Mesodermal cell (in vitro differentiated cells): ENCODE measurements around the gene SLC25A24.
"Not testable (repeated sequence)": the region's sequence is repeated elsewhere in the genome, so short reads cannot be mapped to it uniquely, and the experiment has no call there.

Source experiments
- H3K27ac ChIP-seq: 2 replicates; pipeline ENCODE4 v1.7.0; 2013; ENCODE audit warnings: mild to moderate bottlenecking, low read depth, low read length, moderate library complexity; ENCODE audit not compliant: severe bottlenecking
- H3K36me3 ChIP-seq: 2 replicates; pipeline ENCODE4 v1.7.1; 2013; ENCODE audit warnings: mild to moderate bottlenecking, low read length, moderate library complexity; ENCODE audit not compliant: control insufficient read depth, insufficient read depth
- H3K4me1 ChIP-seq: one replicate; pipeline ENCODE4 v1.7.1; 2013; ENCODE audit warnings: mild to moderate bottlenecking, low read length; ENCODE audit not compliant: insufficient read depth, control insufficient read depth, poor library complexity, severe bottlenecking
- H3K4me3 ChIP-seq: 2 replicates; pipeline ENCODE4 v1.7.0; 2013; ENCODE audit warnings: low read length, control low read depth, mild to moderate bottlenecking; ENCODE audit not compliant: insufficient read depth, poor library complexity, severe bottlenecking; ENCODE audit errors: extremely low read depth
- H3K9me3 ChIP-seq: 2 replicates; pipeline ENCODE4 v1.7.1; 2013; ENCODE audit warnings: mild to moderate bottlenecking, low read length, moderate library complexity; ENCODE audit not compliant: control insufficient read depth
- WGBS, 2 experiments: methylation state at CpG; one replicate each; pipeline ENCODE4 v1.1.5; 2013; ENCODE audit warnings: missing lambda C conversion rate in 2 of 2; ENCODE audit not compliant: insufficient coverage in 2 of 2; 5-methylcytosine and 5-hydroxymethylcytosine counted together

SLC25A24 gene

DNA sequence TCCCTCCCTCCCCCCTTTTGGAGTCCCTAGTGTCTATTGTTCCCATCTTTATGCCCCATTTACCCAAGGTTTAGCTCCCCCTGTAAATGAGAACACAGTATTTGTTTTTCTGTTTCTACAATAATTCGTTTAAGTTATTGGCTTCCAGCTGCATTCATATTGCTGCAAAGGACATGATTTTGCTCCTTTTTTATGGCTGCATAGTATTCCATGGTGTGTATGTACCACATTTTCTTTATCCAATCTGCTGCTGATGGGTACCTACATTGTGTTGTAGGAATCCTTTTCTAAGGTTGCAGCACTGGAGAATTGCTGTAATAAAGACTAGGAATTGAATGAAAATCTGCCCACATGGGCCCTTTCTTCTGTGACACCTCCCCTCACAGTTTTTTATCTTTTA, 6.8 kb downstream of the SLC25A24 start:
- Histone ChIP-seq H3K4me3 (no peak overlapping the region), H3K4me1 (no peaks in the 10 kb centered on the region), H3K27ac (no peak overlapping the region), H3K9me3 (peaks cover 43% of the 10 kb centered on the region), H3K36me3 (peaks cover 100% of the 10 kb centered on the region)
- 86% methylated on average over 1 of the region's 1 CpG; no CpG with 5 or more reads in 1 of the 2 experiments for WGBS, 2 experiments

DNA sequence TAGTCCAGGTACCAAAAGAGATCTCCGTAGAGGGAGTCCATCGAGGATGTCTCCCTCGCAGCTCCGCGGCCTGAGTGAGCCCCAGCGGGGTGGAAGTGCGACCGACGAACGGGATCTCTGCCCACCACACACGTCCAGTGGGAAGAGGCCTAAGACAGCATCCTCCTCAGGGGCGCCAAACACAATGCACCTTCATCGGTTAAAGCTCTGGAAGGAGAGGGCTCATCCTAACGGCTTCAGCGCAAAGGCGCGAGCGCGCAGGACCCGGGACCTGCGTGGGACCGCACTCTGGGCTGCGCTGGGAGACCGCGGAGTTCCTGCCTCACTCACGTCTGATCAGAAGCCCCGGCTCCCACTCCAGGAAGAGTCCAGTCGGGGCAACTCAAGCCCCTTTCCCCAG, 7.6 kb downstream of the SLC25A24 start:
- H3K36me3 ChIP-seq = peaks cover 98% of the 10 kb centered on the region
- peaks cover 45% of the 10 kb centered on the region for H3K9me3 ChIP-seq

DNA sequence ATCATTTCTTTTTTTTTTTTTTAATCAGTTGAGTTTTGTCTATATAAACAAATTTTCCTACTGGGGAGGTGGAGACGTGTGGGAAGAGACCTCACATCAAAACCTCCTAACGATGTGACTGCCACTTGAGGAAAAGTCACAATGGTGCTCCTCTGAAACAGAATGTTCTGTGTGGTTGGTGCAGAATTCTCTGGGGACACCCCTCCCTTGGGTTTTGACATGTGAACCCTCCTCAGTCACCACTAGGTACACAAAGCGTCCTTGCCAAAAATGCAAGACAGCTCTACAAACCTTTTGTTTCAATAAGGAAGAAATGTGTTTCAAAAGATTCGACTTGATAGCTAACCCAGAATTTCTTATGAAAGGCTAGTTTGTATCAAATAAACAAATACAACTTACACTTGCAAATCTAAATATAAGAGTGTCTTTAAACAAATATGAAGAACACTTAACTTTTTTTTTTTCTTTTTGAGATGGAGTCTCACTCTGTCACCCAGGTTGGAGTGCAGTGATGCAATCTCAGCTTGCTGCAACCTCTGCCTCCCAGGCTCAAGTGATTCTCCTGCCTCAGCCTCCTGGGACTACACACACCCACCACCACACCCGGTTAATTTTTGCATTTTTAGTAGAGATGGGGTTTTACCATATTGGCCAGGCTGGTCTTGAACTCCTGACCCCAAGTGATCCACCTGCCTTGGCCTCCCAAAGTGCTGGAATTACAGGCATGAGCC, 9.3 kb downstream of the SLC25A24 start:
- Histone ChIP-seq H3K27ac (no peak overlapping the region), H3K9me3 (peaks cover 36% of the 10 kb centered on the region), H3K4me1 (no peaks in the 10 kb centered on the region), H3K36me3 (peaks cover 90% of the 10 kb centered on the region), H3K4me3 (no peak overlapping the region)
- WGBS, 2 experiments = 86% methylated on average over 1 of the region's 5 CpGs; no CpG with 5 or more reads in 1 of the 2 experiments

More for the DNA sequence above, 7.6 kb downstream of the SLC25A24 start:
- no peak overlapping the region for H3K4me3 ChIP-seq
- H3K4me1 ChIP-seq = no peaks in the 10 kb centered on the region
- WGBS, 2 experiments = 96 to 97% methylated on average over 22 to 27 of the region's 28 CpGs
- H3K27ac ChIP-seq = no peak overlapping the region

DNA sequence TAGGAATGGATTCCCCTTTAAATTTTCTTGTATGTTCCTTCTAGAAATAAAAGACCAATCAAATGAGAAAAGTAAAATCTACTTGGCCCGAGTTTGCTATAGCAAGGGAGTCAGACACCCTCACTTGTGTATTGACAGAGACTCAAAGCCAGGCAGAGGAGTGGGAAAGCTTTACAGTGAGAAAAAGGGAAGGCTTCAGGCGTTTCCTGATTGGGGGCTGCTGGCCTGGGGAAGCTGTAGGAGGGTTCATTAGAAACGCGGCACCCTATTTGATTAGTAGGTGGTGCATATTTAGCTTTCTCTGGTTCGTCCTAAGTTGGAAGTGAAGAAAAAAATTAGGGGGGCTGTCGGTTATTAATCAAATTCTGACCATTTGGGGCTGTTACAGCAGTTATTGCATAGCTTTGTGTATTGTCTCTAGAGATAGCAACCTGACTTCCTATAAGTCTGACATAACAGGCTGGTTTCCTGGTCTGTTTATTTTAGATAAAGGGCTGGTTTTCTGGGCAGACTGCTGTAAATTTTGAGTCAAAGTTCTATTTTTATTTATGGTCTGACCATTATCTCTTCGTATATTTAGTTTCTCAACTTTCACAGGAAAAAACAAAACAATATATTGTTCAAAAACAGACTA, 10.0 kb downstream of the SLC25A24 start:
- Histone ChIP-seq H3K4me3 (no peak overlapping the region), H3K4me1 (no peaks in the 10 kb centered on the region), H3K27ac (no peak overlapping the region), H3K9me3 (peaks cover 32% of the 10 kb centered on the region), H3K36me3 (peaks cover 83% of the 10 kb centered on the region)
- 88 to 91% methylated on average over 3 to 6 of the region's 7 CpGs for WGBS, 2 experiments

DNA sequence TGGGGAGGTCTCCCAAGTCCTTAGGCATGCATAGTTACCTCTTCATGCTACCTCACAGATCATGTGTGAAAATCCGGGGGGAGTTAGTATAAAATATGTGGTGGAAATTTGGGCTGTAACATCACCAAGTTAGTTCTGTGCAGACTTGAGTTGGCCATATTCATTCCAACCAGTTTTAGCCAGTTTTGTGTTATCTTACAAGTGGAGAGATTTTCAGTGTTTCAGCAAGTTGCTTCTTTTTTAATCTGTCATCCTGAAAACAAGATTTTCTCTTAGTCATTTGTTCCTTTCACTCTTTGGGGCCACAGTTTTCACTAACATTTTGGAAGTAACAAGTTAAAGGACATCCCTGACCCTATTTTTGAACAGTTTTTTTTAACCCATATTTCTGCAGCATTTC, 11.3 kb downstream of the SLC25A24 start:
- H3K4me1 ChIP-seq = no peaks in the 10 kb centered on the region
- no CpG with 5 or more reads among the region's 1 CpG for WGBS, 2 experiments
- peaks cover 32% of the 10 kb centered on the region for H3K9me3 ChIP-seq
- no peak overlapping the region for H3K27ac ChIP-seq
- H3K36me3 ChIP-seq = peaks cover 82% of the 10 kb centered on the region
- no peak overlapping the region for H3K4me3 ChIP-seq

DNA sequence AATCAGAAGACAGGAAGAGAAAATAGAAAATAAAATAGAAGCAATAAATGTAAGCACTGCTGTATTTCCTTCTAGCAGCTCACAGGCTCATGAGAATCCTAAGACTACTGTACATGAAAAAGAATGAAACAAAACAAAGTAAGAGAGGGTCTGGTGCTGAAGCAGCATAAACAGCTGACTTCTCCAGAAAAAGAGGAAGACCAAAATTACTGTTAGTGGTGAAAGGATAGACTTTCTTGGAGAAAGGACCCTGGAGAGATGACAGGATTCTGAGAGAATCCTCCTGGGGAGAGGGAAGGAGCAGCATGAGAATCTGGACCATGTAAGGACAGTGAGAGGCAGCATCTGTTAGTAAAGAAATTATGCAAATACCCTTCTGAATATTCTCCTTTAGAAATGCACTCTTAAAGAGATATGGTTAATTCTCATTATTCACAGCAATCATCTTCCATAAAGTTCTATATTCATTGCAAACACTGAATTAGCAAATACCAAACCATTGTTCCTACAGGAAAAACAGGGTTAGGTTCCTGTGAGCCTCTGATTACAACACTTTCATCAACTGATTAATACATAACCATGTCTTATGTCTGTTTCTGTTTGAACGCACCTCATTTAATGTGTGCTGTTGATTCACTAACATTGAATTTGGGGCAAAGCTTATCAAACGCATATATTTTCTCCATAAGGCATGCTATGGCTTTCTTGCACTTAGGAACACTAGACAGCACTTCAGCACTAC, 17.0 kb downstream of the SLC25A24 start:
- WGBS, 2 experiments = no CpG with 5 or more reads among the region's 2 CpGs
- H3K27ac ChIP-seq = no peak overlapping the region
- H3K36me3 ChIP-seq = peaks cover 76% of the 10 kb centered on the region
- peaks cover 4% of the 10 kb centered on the region for H3K9me3 ChIP-seq
- H3K4me3 ChIP-seq = no peak overlapping the region
- no peaks in the 10 kb centered on the region for H3K4me1 ChIP-seq

DNA sequence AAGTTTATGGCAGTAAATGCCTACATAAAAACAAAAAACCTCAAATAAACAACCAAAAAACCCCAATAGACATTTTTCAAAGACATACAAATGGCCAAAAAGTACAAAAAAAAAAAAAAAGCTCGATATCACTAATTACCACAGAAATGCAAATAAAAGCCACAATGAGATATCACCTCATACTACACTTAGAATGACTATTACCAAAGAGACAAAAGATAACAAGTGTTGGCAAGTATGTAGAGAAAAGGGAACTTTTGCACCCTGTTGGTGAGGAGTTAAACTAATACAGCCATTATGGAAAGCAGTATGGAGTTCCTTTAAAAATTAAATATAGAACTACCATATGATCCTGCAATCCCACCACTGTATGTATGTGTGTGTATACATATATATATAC, 21.1 kb downstream of the SLC25A24 start:
- Histone ChIP-seq H3K36me3 (peaks cover 88% of the 10 kb centered on the region), H3K4me1 (no peaks in the 10 kb centered on the region), H3K4me3 (no peak overlapping the region), H3K27ac (no peak overlapping the region), H3K9me3 (peaks cover 20% of the 10 kb centered on the region)
- WGBS, 2 experiments = no CpG with 5 or more reads among the region's 1 CpG

DNA sequence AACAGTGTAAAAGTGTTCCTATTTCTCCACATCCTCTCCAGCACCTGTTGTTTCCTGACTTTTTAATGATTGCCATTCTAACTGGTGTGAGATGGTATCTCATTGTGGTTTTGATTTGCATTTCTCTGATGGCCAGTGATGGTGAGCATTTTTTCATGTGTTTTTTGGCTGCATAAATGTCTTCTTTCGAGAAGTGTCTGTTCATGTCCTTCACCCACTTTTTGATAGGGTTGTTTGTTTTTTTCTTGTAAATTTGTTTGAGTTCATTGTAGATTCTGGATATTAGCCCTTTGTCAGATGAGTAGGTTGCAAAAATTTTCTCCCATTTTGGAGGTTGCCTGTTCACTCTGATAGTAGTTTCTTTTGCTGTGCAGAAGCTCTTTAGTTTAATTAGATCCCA, 37.7 kb downstream of the SLC25A24 start:
- H3K4me1 ChIP-seq, H3K27ac ChIP-seq, H3K4me3 ChIP-seq, H3K9me3 ChIP-seq: not testable (repeated sequence)
- WGBS, 2 experiments = no CpG with 5 or more reads among the region's 1 CpG
- H3K36me3 ChIP-seq = peaks cover 21% of the 10 kb centered on the region

DNA sequence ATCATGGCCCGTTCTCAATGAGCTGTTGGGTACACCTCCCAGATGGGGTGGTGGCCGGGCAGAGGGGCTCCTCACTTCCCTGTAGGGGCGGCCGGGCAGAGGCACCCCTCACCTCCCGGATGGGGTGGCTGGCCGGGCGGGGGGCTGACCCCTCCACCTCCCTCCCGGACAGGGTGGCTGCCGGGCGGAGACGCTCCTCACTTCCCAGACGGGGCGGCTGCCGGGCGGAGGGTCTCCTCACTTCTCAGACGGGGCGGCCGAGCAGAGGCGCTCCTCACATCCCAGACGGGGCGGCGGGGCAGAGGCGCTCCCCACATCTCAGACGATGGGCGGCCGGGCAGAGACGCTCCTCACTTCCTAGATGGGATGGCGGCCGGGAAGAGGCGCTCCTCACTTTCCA, 40.2 kb downstream of the SLC25A24 start:
- not testable (repeated sequence) for H3K4me1 ChIP-seq, H3K4me3 ChIP-seq, H3K27ac ChIP-seq, H3K9me3 ChIP-seq
- WGBS, 2 experiments = 100% methylated on average over 4 of the region's 30 CpGs; no CpG with 5 or more reads in 1 of the 2 experiments
- peaks cover 40% of the 10 kb centered on the region for H3K36me3 ChIP-seq

DNA sequence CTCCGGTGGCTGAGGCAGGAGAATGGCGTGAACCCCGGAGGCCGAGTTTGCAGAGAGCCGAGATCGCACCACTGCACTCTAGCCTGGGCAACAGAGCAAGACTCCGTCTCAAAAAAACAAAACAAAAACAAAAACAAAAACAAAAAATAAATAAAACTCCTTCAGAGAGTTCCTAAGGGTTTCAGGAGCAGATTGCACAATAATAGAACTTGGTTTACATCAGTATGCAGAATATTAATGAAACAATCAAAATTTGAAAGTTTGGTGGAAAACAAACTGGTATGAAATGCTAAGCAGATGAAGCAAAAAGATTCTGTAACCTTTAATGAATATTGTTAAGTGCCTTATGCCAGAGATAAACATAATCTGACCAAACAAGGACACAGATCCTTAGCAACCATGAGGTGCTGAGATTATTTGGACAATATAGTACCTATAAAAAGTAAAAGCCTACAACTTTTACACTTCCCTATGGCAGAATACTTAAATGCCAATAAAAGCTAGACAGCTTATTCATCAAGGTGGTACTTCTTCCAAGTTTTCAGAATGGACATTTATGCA, 41.2 kb downstream of the SLC25A24 start:
- Histone ChIP-seq H3K4me1 (no peaks in the 10 kb centered on the region), H3K4me3 (no peak overlapping the region), H3K9me3 (peaks cover 3% of the 10 kb centered on the region), H3K36me3 (peaks cover 48% of the 10 kb centered on the region), H3K27ac (no peak overlapping the region)
- 91% methylated on average over 6 of the region's 7 CpGs; no CpG with 5 or more reads in 1 of the 2 experiments for WGBS, 2 experiments
